IPS-18a (cell line): ENCODE data around the gene KLC1.

Experiments
- H3K27ac ChIP-seq: one replicate; pipeline ENCODE4 v1.5.1; 2013; ENCODE audit warnings: low read length
- H3K27me3 ChIP-seq: one replicate; pipeline ENCODE4 v1.6.1; 2013; ENCODE audit warnings: mild to moderate bottlenecking, low read length; ENCODE audit not compliant: control insufficient read depth, insufficient read depth
- H3K36me3 ChIP-seq: one replicate; pipeline ENCODE4 v1.6.1; 2013; ENCODE audit warnings: low read depth, low read length; ENCODE audit not compliant: control insufficient read depth
- H3K4me1 ChIP-seq: one replicate; pipeline ENCODE4 v1.6.1; 2013; ENCODE audit warnings: low read depth, low read length; ENCODE audit not compliant: control insufficient read depth
- H3K4me3 ChIP-seq: one replicate; pipeline ENCODE4 v1.5.1; 2013; ENCODE audit warnings: low read length
- H3K9ac ChIP-seq: one replicate; pipeline ENCODE4 v1.6.1; 2013; ENCODE audit warnings: mild to moderate bottlenecking, low read length, moderate library complexity
- H3K9me3 ChIP-seq: one replicate; pipeline ENCODE4 v1.6.1; 2013; ENCODE audit warnings: low read depth, low read length; ENCODE audit not compliant: control insufficient read depth

KLC1 gene

GRCh38 chr14:103626146-103626850 is 2.7 kb upstream of the KLC1 start:
- no peaks in the 10 kb centered on the region for H3K36me3 ChIP-seq

GRCh38 chr14:103627073-103628025 is 1.7 kb upstream of the KLC1 start:
- Histone ChIP-seq H3K9me3 (no peaks in the 10 kb centered on the region), H3K27me3 (no peaks in the 10 kb centered on the region), H3K27ac (no peak overlapping the region), H3K4me1 (peaks cover 14% of the 10 kb centered on the region), H3K36me3 (no peaks in the 10 kb centered on the region), H3K9ac (peak overlapping the region; percentile 90), H3K4me3 (peak overlapping the region; percentile 80)

More at GRCh38 chr14:103626146-103626850, 2.7 kb upstream of the KLC1 start:
- no peaks in the 10 kb centered on the region for H3K9me3 ChIP-seq
- no peaks in the 10 kb centered on the region for H3K27me3 ChIP-seq
- no peak overlapping the region for H3K27ac ChIP-seq
- no peak overlapping the region for H3K4me3 ChIP-seq
- H3K9ac ChIP-seq, result no peak overlapping the region
- H3K4me1 ChIP-seq, result peaks cover 14% of the 10 kb centered on the region

GRCh38 chr14:103628221-103628683 is 759 bp upstream of the KLC1 start:
- Histone ChIP-seq H3K36me3 (no peaks in the 10 kb centered on the region), H3K4me1 (peaks cover 14% of the 10 kb centered on the region), H3K9ac (peak overlapping the region; percentile 90), H3K4me3 (peak overlapping the region; percentile 80), H3K27ac (peak overlapping the region; percentile 72), H3K9me3 (no peaks in the 10 kb centered on the region), H3K27me3 (no peaks in the 10 kb centered on the region)

- Histone ChIP-seq H3K27me3 (no peaks in the 10 kb centered on the region), H3K4me1 (peaks cover 14% of the 10 kb centered on the region), H3K27ac (no peak overlapping the region), H3K9me3 (no peaks in the 10 kb centered on the region), H3K4me3 (peak overlapping the region; percentile 80), H3K36me3 (no peaks in the 10 kb centered on the region), H3K9ac (peak overlapping the region; percentile 90)
Measured at GRCh38 chr14:103629503-103630121, 601 bp downstream of the KLC1 start.

- Histone ChIP-seq H3K9ac (peak overlapping the region; percentile 90), H3K27ac (no peak overlapping the region), H3K4me3 (peak overlapping the region; percentile 80), H3K4me1 (peaks cover 14% of the 10 kb centered on the region), H3K36me3 (no peaks in the 10 kb centered on the region), H3K27me3 (no peaks in the 10 kb centered on the region), H3K9me3 (no peaks in the 10 kb centered on the region)
Measured at GRCh38 chr14:103630364-103631108, 1.5 kb downstream of the KLC1 start.

GRCh38 chr14:103633391-103633790 is 4.4 kb downstream of the KLC1 start:
- no peak overlapping the region for H3K27ac ChIP-seq

GRCh38 chr14:103634156-103634555 is 5.1 kb downstream of the KLC1 start:
- H3K36me3 ChIP-seq, result no peaks in the 10 kb centered on the region
- H3K27me3 ChIP-seq, result no peaks in the 10 kb centered on the region
- H3K27ac ChIP-seq, result no peak overlapping the region

More at GRCh38 chr14:103633391-103633790, 4.4 kb downstream of the KLC1 start:
- no peak overlapping the region for H3K9ac ChIP-seq
- peaks cover 7% of the 10 kb centered on the region for H3K4me1 ChIP-seq
- H3K27me3 ChIP-seq, result no peaks in the 10 kb centered on the region
- no peak overlapping the region for H3K4me3 ChIP-seq
- H3K36me3 ChIP-seq, result no peaks in the 10 kb centered on the region
- no peaks in the 10 kb centered on the region for H3K9me3 ChIP-seq

GRCh38 chr14:103638594-103638993 is 9.6 kb downstream of the KLC1 start:
- Histone ChIP-seq H3K9me3 (no peaks in the 10 kb centered on the region), H3K27me3 (no peaks in the 10 kb centered on the region), H3K9ac (no peak overlapping the region), H3K36me3 (no peaks in the 10 kb centered on the region), H3K4me1 (no peaks in the 10 kb centered on the region), H3K27ac (no peak overlapping the region), H3K4me3 (no peak overlapping the region)

More at GRCh38 chr14:103634156-103634555, 5.1 kb downstream of the KLC1 start:
- Histone ChIP-seq H3K4me1 (peaks cover 6% of the 10 kb centered on the region), H3K9me3 (no peaks in the 10 kb centered on the region), H3K9ac (no peak overlapping the region), H3K4me3 (no peak overlapping the region)

- Histone ChIP-seq H3K4me1 (no peaks in the 10 kb centered on the region), H3K27me3 (no peaks in the 10 kb centered on the region), H3K36me3 (no peaks in the 10 kb centered on the region), H3K4me3 (no peak overlapping the region), H3K27ac (no peak overlapping the region), H3K9ac (no peak overlapping the region), H3K9me3 (no peaks in the 10 kb centered on the region)
Measured at GRCh38 chr14:103641161-103641560, 12.2 kb downstream of the KLC1 start.

GRCh38 chr14:103646189-103646588 is 17.2 kb downstream of the KLC1 start:
- Histone ChIP-seq H3K27me3 (no peaks in the 10 kb centered on the region), H3K9me3 (no peaks in the 10 kb centered on the region)

GRCh38 chr14:103649001-103649400 is 20.0 kb downstream of the KLC1 start:
- Histone ChIP-seq H3K27ac (no peak overlapping the region), H3K36me3 (no peaks in the 10 kb centered on the region), H3K4me1 (no peaks in the 10 kb centered on the region), H3K27me3 (no peaks in the 10 kb centered on the region), H3K9ac (no peak overlapping the region), H3K9me3 (no peaks in the 10 kb centered on the region), H3K4me3 (no peak overlapping the region)

More at GRCh38 chr14:103646189-103646588, 17.2 kb downstream of the KLC1 start:
- Histone ChIP-seq H3K27ac (no peak overlapping the region), H3K4me1 (no peaks in the 10 kb centered on the region), H3K4me3 (no peak overlapping the region), H3K9ac (no peak overlapping the region), H3K36me3 (no peaks in the 10 kb centered on the region)
